Astrocyte (in vitro differentiated cells and primary cell): ENCODE measurements around the gene ACAD11.

Source experiments
- CTCF ChIP-seq: IDR thresholded peaks from 2 replicates; pipeline ENCODE4 v1.5.1; 2011; ENCODE audit warnings: low read depth, mild to moderate bottlenecking, inconsistent platforms, low read length, moderate library complexity; ENCODE audit not compliant: insufficient read depth
- EZH2 ChIP-seq: IDR thresholded peaks from 2 replicates; pipeline ENCODE4 v1.6.1; 2012; ENCODE audit warnings: mild to moderate bottlenecking, low read length, inconsistent platforms; ENCODE audit not compliant: insufficient read depth

DNA sequence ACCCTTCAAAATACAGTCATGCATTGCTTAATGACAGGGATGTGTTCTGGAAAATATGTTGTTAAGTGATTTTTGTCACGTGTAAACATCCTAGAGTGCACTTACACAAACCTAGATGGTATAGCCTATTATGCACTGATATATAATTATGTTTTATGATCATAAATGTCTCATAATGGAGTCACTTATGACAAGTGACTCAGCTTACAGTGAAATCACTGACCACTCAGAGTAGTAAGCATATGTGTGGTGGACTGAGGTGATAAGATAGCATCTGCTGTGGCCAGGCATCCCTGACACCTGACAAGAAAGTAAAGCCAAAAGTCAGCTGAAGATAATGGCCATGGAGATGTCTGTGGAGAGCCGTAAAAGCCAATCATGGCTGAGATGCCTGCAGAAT, 5.4 kb downstream of the ACAD11 start:
- TF ChIP-seq CTCF, result no peak
- TF ChIP-seq EZH2, result no peak
